Activated naive CD4-positive, alpha-beta T cell treated with Interleukin-2 at 50 U/mL for 16 hours (primary cell): ENCODE data around the gene S100Z.
"Not testable (repeated sequence)": the region's sequence is repeated elsewhere in the genome, so short reads cannot be mapped to it uniquely, and the experiment has no call there.

Experiments used
- DNase-seq: peaks from one replicate; pipeline ENCODE4 v3.0.0-alpha.2; 2020

Gene S100Z

DNA sequence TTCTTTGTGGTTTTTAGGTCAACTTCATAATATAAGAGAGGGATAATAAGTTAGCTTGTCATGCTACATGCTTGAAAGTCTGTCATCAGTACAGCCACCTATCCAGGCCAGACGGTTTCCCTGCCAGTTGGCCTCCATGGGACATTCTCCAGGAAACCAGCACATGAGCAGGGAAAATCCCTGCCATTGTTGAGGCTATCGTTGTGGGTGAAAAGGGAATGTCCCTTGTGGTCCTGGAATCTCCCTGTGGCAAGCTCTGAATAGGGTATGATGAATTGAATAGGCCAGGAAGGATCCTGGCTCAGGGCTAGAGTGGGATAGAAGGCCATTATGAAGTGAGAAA lies 18.7 kb upstream of the S100Z start:
- no peak for DNase-seq

DNA sequence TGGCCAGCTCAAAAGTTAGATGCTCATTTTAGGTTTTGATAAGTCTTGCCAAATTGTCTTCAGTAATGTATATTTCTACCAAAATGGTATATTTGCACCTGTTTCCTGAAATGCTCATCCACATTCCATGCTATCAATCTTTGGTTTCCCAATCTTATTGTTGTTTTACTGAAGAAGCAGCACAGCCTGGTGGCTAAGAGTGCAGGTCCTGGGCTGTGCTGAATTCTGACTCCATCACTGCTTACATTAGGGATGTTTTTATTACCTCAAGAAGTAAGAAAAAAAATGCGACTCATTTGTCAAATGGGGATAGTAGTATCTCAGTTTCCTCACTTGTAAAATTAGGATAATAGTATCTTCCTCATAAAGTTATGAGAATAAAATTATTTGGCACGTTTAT lies 13.6 kb upstream of the S100Z start:
- no peak for DNase-seq

- no peak for DNase-seq
Measured at GRCh38 chr5:76836585-76836984, 13.2 kb upstream of the S100Z start.

- DNase-seq: no peak
Measured at GRCh38 chr5:76838481-76839261, 11.1 kb upstream of the S100Z start.

GRCh38 chr5:76841361-76841760 lies 8.5 kb upstream of the S100Z start:
- DNase-seq: no peak

- DNase-seq: no peak
Measured at GRCh38 chr5:76845890-76846289, 3.9 kb upstream of the S100Z start.

GRCh38 chr5:76850543-76851145 lies 830 bp downstream of the S100Z start:
- no peak for DNase-seq

- DNase-seq: no peak
Measured at GRCh38 chr5:76851728-76852369, 2.0 kb downstream of the S100Z start.

DNA sequence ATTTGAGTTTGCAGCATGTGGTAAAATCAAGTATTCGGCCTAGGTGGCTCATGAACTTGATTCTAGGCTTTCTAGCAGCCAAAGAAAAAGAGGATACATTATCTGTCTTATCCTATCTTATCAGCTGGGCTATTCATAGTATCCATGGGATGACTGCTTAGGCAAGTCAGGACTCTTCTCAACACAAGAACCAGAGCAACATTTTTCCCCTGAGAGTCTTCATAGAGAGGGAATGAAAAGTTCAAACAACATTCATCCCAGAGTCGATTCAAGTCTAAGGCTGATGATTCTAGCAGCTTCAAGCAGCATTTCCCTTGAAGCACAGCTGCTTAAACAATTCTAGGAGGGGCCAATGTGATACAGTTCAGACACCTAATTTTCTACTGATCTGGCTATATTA lies 3.0 kb downstream of the S100Z start:
- no peak for DNase-seq

DNA sequence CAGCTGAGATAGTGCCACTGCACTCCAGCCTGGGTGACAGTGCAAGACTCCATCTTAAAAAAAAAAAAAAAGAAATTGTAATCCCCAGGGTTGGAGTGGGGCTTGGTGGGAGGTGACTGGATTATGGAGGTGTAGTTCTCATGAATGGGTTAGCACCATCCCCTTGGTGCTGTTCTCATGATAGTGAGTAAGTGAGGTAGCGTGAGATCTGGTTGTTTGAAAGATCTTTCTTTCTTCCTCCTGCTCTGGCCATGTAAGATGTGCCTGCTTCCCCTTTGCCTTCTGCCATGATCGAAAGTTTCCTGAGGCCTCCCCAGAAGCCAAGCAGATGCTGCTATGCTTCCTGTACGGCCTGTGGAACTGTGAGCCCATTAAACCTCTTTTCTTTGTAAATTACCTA lies 3.9 kb downstream of the S100Z start:
- not testable (repeated sequence) for DNase-seq

DNA sequence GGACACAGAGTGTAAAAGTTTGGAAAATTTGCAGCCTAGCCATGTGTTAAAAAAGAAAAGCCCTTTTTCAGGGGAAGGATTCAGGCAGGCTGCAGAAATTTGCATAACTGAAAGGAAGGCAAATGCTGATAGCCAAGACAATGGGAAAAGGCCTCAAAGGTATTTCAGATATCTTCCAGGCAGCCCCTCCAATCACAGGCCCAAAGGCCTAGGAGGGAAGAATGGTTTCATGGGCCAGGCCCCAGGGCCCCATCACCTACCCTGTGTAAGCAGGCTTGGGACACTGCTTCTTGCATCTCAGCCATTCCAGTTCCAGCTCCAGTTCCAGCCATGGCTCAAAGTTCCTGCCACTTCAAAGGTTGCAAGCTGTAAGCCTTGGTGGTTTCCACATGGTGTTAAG lies 4.8 kb downstream of the S100Z start:
- DNase-seq: no peak

- DNase-seq: not testable (repeated sequence)
Measured at GRCh38 chr5:76855501-76855900, 5.7 kb downstream of the S100Z start.

GRCh38 chr5:76855961-76856360 lies 6.1 kb downstream of the S100Z start:
- DNase-seq: peak; percentile 26

- not testable (repeated sequence) for DNase-seq
Measured at GRCh38 chr5:76856800-76857199, 7.0 kb downstream of the S100Z start.

- no peak for DNase-seq
Measured at GRCh38 chr5:76859591-76860247, 9.9 kb downstream of the S100Z start.

DNA sequence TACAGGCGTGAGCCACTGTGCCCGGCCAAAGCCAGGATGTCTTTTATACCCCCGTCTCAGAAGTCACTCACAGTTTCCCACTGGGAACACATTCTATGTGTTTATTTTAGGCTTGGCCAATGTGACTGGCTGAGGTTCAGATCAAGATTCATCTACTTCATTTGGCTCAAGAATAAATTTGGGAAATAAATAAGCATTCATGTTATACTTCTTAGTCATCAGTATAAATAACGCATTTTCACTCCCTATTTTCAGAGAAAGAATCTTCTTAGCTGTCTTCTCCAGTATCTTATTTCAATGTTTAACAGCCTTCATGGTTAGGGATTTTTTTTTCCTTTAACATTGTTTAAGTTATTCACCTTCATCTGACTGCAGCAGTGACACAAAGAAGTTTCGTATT lies 11.8 kb downstream of the S100Z start:
- no peak for DNase-seq

GRCh38 chr5:76863001-76863400 lies 13.2 kb downstream of the S100Z start:
- DNase-seq: no peak

DNA sequence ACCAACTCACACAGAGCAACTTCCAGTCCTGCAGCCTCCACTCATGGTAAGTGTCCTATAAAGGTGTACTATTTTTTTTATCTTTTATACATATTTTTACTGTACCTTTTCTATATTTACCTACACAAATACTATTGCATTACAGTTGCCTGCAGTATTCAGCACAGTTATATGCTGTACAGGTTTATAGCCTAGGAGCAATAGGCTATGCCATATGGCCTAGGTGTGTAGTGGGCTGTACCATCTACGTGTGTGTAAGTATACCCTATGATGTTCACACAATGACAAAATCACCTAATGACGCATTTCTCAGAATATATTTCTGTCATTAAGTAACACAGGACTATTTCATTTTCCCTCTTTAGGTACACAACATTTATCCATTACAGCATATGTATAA lies 16.7 kb downstream of the S100Z start:
- DNase-seq: no peak

- no peak for DNase-seq
Measured at GRCh38 chr5:76867038-76867437, 17.2 kb downstream of the S100Z start.

DNA sequence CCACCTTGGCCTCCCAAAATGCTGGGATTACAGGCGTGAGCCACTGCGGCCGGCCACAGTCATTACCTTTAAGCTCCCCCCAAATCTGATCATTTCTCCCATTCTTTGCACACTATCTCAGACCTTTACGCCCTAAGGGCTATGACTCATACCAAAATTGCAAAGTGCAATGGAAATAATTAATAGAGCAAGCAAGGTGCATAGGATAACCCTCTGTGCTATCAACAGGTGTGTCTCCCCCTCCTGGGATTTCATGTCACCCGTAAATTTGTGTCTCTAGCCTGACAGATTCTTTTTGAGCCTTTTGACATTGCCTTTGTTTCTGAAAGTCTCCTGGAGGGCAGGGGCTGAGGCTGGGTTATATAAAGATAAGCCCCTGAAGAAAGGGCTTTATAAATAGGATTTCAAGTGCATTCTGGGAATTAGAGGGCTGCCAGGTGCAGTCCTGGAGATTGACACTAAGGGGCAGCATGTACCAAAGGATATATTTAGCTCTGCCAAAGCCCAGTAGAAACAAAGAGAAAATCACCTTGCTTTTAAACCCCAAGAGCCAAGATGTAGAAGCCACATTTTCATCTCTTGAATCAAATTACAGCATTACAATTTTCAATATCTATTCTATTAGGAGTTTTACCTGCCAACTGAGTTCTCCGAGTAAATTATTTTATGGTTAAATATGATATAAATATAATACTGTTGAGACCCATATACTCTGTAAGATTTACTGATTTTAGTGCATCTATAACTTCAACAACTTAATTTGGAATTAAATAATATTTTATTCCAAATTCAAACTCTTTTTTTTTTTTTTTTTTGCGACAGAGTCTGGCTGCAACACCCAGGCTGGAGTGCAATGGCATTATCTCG lies 18.2 kb downstream of the S100Z start:
- peak; percentile 66 for DNase-seq

GRCh38 chr5:76870046-76870445 lies 20.2 kb downstream of the S100Z start:
- no peak for DNase-seq

DNA sequence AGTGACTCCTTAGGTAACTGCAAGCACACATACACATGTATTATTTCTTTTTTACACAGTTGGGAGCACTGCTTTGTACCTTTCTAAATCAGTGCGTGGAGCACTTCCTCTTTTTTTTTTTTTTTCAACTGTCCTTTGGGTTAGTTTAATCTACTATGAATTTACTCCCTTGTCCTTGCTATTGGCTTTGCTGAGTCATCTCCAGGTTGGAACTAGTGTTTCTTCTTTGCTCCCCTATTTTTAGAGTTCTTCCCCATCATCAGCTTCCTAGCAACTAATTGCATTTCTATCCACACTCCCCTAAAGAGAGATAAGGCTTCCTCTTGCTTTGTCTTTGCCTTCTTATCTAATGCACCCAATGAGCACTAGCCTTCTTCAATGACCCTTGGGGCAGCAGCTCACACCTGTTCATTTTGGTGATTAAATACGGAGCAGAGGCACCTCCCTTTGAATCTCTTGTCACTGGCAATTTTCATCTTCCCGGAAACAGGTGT lies 24.3 kb downstream of the S100Z start:
- DNase-seq: no peak
